Ectodermal cell (in vitro differentiated cells): ENCODE results near the gene ZW10.
"Not testable (repeated sequence)": the region's sequence is repeated elsewhere in the genome, so short reads cannot be mapped to it uniquely, and the experiment has no call there.

Source experiments
- H3K27ac ChIP-seq: 2 replicates; pipeline ENCODE4 v1.7.0; 2013; ENCODE audit warnings: mild to moderate bottlenecking, low read depth, low read length; ENCODE audit not compliant: insufficient read depth, poor library complexity, severe bottlenecking
- H3K27me3 ChIP-seq: 2 replicates; pipeline ENCODE4 v1.7.0; 2013; ENCODE audit warnings: mild to moderate bottlenecking, low read length; ENCODE audit not compliant: insufficient read depth, control insufficient read depth, poor library complexity, severe bottlenecking
- H3K36me3 ChIP-seq: one replicate; pipeline ENCODE4 v1.7.0; 2013; ENCODE audit warnings: low read length; ENCODE audit not compliant: control insufficient read depth, insufficient read depth
- H3K4me1 ChIP-seq: one replicate; pipeline ENCODE4 v1.7.0; 2013; ENCODE audit warnings: low read length; ENCODE audit not compliant: control insufficient read depth, insufficient read depth
- H3K4me3 ChIP-seq: 2 replicates; pipeline ENCODE4 v1.7.0; 2013; ENCODE audit warnings: low read depth, low read length, control low read depth; ENCODE audit not compliant: insufficient read depth
- H3K9me3 ChIP-seq: 2 replicates; pipeline ENCODE4 v1.7.0; 2013; ENCODE audit warnings: mild to moderate bottlenecking, low read length, moderate library complexity; ENCODE audit not compliant: control insufficient read depth
- WGBS, 2 experiments: methylation state at CpG; one replicate each; pipeline ENCODE4 v1.1.7; 2013; ENCODE audit warnings: missing lambda C conversion rate in 2 of 2; 5-methylcytosine and 5-hydroxymethylcytosine counted together

Gene ZW10

DNA sequence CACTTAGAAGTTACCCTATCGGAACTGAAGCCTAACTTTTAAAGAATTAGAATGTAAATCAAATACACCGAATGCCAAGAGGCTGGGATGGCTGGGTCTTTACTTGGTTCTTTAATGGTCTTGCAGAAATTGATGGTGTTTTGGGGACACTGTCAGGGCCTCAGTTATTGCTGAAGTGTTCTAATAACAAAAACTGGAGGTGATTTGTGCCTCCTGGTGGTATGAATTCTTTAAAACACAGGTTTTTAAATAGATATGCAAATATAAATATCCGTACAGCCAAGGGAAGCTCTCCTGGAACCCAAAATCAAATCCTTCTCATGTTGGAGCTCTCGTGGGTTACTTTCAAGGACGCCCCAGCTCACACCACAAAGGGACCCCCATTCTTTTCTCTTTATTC is 48.1 kb downstream of the ZW10 start:
- Histone ChIP-seq H3K36me3 (no peaks in the 10 kb centered on the region), H3K27ac (no peak overlapping the region), H3K9me3 (no peaks in the 10 kb centered on the region), H3K27me3 (no peaks in the 10 kb centered on the region), H3K4me3 (no peak overlapping the region), H3K4me1 (no peaks in the 10 kb centered on the region)
- 94 to 97% methylated on average over 3 to 5 of the region's 5 CpGs for WGBS, 2 experiments

DNA sequence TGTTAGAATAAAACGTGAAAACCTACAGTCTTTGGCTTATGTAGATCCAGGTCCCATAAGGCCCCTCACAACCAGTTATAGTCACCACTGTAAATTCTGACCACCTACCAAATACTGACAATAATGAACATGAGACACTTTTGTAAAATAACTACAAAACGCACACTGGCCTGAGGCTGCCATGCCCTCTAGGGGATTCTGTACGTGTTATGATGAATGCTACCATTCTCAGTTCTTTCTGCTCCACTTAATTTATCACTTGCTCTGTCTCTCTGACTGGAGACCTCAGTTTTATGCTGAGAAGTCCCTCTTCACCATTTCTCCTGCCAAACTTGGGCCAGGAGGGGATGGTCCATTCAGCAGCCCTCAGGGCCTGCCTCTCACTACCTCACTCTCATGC is 48.7 kb downstream of the ZW10 start:
- no peak overlapping the region for H3K27ac ChIP-seq
- WGBS, 2 experiments: 88 to 91% methylated on average over 3 of the region's 3 CpGs
- no peak overlapping the region for H3K4me3 ChIP-seq
- no peaks in the 10 kb centered on the region for H3K36me3 ChIP-seq
- no peaks in the 10 kb centered on the region for H3K27me3 ChIP-seq
- no peaks in the 10 kb centered on the region for H3K9me3 ChIP-seq
- H3K4me1 ChIP-seq: no peaks in the 10 kb centered on the region

DNA sequence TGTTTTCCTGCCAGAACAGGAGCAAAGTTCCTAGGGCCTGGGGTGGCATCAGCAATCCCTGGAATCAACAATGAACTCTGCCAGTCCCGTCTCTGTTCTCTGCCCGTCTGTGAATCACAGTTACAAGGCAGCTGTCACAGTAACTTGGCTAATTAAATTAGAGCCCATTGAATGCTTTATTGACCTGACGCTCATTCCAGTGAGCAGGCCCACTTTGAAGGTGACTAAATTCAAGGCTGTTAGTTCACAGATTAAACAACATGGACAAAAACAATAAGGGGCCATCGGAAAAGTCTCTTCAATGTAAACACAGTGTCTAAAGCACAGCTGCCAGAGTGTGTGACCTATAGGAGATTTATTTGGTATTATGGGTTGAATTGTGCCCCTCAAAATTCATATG is 49.7 kb downstream of the ZW10 start:
- no peak overlapping the region for H3K4me3 ChIP-seq
- 86 to 92% methylated on average over 4 of the region's 4 CpGs for WGBS, 2 experiments
- H3K9me3 ChIP-seq: no peaks in the 10 kb centered on the region
- H3K36me3 ChIP-seq: no peaks in the 10 kb centered on the region
- H3K4me1 ChIP-seq: no peaks in the 10 kb centered on the region
- H3K27me3 ChIP-seq: no peaks in the 10 kb centered on the region
- no peak overlapping the region for H3K27ac ChIP-seq

DNA sequence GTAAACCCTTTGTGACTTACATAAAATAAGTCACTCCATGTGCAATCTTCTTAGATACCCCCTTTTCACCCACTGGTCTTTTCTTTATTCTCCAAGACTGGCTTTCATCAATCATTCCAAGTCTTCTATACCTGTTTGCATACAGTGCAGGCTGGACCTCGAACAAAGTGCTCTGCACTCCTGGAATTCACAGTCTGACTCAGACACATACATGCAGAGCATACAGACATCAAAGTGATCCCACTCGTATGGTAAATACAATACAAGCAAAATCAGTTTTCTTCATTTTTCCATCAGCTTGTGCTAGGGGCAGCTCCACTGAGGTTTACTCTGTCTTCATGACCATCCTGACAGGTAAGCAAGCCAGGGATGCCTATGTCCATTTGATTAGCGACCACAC is 50.6 kb downstream of the ZW10 start:
- H3K9me3 ChIP-seq: no peaks in the 10 kb centered on the region
- WGBS, 2 experiments: 94% methylated on average over 3 of the region's 3 CpGs
- no peaks in the 10 kb centered on the region for H3K27me3 ChIP-seq

DNA sequence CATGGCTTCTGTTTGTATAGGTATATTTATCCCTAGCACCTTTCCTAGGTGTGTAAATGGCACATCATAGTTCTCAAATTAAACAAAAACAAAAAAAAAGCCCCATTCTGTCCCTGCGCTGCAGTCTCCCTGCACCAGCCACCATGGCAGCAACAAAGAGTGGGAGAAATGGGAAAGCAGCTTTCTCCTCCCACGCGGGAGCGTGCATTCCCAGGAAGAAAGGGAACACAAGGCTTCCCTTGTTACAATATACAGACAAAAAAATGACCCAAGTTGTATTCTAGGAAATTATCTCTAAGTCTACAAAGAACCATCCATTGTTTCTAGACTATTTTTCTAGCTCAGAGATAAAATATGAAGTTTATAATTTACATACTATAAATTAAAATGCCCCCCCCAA is 51.3 kb downstream of the ZW10 start:
- WGBS, 2 experiments: 90 to 91% methylated on average over 4 of the region's 4 CpGs
- no peak overlapping the region for H3K27ac ChIP-seq
- H3K4me1 ChIP-seq: no peaks in the 10 kb centered on the region
- no peak overlapping the region for H3K4me3 ChIP-seq
- no peaks in the 10 kb centered on the region for H3K27me3 ChIP-seq
- no peaks in the 10 kb centered on the region for H3K36me3 ChIP-seq
- H3K9me3 ChIP-seq: no peaks in the 10 kb centered on the region

More for the DNA sequence above, 50.6 kb downstream of the ZW10 start:
- Histone ChIP-seq H3K4me3 (no peak overlapping the region), H3K36me3 (no peaks in the 10 kb centered on the region), H3K4me1 (no peaks in the 10 kb centered on the region), H3K27ac (no peak overlapping the region)

DNA sequence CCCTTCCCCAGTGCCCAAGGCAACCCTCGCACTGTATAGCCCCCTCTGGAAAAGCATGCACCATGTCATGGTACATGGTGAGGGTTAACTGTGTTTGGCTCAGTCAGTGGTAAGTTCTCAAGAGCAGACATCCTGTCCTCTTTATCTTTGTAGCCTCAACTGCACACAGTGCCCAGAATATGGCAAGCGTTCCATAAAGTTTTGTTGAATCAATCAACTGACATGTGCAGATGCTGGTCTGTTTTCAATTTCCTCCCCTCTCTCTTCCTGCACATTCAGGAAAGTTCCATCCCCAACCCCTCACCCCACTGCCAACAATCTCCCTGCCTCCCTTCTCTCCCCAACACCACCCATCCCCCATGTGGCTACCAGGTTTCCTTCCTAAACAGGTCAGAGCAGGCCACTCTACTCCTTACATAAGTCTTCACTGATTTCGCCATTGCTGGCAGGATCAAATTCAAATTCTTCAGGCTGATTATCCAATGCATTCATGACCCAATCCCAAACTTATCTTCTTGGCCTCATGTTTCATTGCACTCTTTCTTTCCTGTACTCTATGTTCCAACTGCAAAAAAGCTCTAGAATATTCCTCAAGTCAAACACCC is 51.9 kb downstream of the ZW10 start:
- Histone ChIP-seq H3K27me3 (no peaks in the 10 kb centered on the region), H3K4me3 (no peak overlapping the region), H3K27ac (no peak overlapping the region), H3K4me1 (no peaks in the 10 kb centered on the region), H3K9me3 (no peaks in the 10 kb centered on the region), H3K36me3 (no peaks in the 10 kb centered on the region)
- 93 to 95% methylated on average over 3 of the region's 3 CpGs for WGBS, 2 experiments

DNA sequence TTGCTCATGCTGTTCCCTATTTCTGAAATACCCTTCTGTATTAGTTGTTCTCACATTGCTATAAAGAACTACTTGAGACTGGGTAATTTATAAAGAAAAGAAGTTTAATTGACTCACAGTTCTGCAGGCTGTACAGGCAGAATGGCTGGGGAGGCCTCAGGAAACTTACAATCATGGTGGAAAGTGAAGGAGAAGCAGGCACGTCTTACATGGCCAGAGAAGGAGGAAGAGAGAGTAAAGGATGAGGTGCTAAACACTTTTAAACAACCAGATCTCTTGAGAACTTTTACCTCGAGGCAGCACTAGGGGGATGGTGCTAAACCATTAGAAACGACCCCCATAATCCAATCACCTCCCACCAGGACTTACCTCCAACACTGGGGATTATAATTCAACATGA is 53.0 kb downstream of the ZW10 start:
- WGBS, 2 experiments: 90 to 97% methylated on average over 3 of the region's 3 CpGs
- H3K27ac ChIP-seq, H3K27me3 ChIP-seq, H3K4me3 ChIP-seq, H3K36me3 ChIP-seq, H3K4me1 ChIP-seq, H3K9me3 ChIP-seq: not testable (repeated sequence)

- Histone ChIP-seq H3K9me3 (no peaks in the 10 kb centered on the region), H3K4me1 (no peaks in the 10 kb centered on the region), H3K36me3 (no peaks in the 10 kb centered on the region), H3K27ac (no peak overlapping the region), H3K4me3 (no peak overlapping the region), H3K27me3 (no peaks in the 10 kb centered on the region)
- 100% methylated on average over 2 of the region's 2 CpGs for WGBS, 2 experiments
Measured at GRCh38 chr11:113715882-113716625, 57.4 kb downstream of the ZW10 start.

- no peaks in the 10 kb centered on the region for H3K9me3 ChIP-seq
- H3K4me1 ChIP-seq: no peaks in the 10 kb centered on the region
- H3K36me3 ChIP-seq: no peaks in the 10 kb centered on the region
- 90 to 96% methylated on average over 1 of the region's 1 CpG for WGBS, 2 experiments
- no peaks in the 10 kb centered on the region for H3K27me3 ChIP-seq
- no peak overlapping the region for H3K27ac ChIP-seq
- no peak overlapping the region for H3K4me3 ChIP-seq
Measured at GRCh38 chr11:113715273-113715672, 58.2 kb downstream of the ZW10 start.

GRCh38 chr11:113710989-113711388 is 62.5 kb downstream of the ZW10 start:
- H3K4me3 ChIP-seq: no peak overlapping the region
- no CpG with 5 or more reads among the region's 1 CpG for WGBS, 2 experiments
- H3K36me3 ChIP-seq: no peaks in the 10 kb centered on the region
- H3K27me3 ChIP-seq: no peaks in the 10 kb centered on the region
- no peak overlapping the region for H3K27ac ChIP-seq
- peaks cover 8% of the 10 kb centered on the region for H3K4me1 ChIP-seq
- H3K9me3 ChIP-seq: no peaks in the 10 kb centered on the region
